NT2/D1 (cell line): ENCODE results near the gene SLC37A2.
"Not testable (repeated sequence)": the region's sequence is repeated elsewhere in the genome, so short reads cannot be mapped to it uniquely, and the experiment has no call there.

Experiments
- SUZ12 ChIP-seq: IDR thresholded peaks from 2 replicates; pipeline ENCODE4 v1.6.1; 2011; ENCODE audit not compliant: insufficient read length, insufficient read depth; ENCODE audit errors: extremely low read depth
- YY1 ChIP-seq: IDR thresholded peaks from 2 replicates; pipeline ENCODE4 v1.6.1; 2011; ENCODE audit not compliant: insufficient read length, insufficient read depth
- ZNF274 ChIP-seq: IDR thresholded peaks from 2 replicates; pipeline ENCODE4 v1.6.1; 2011; ENCODE audit warnings: mild to moderate bottlenecking, low read depth, low read length

- TF ChIP-seq YY1, SUZ12, ZNF274: not testable (repeated sequence)
These were observed 7.0 kb upstream of the SLC37A2 start for GRCh38 chr11:125056111-125056510.
